Adrenal gland (tissue), 12 donors: ENCODE results near the gene ARHGAP44. TPM values are rescaled to one million over a fixed set of nuclear protein-coding genes. Genes with fewer than 3 reads are reported as not detected.

Source experiments
- DNase-seq, 7 donors: peaks; one replicate each; pipeline ENCODE4 v3.0.0-alpha.2; 2019 to 2020
- H3K27ac ChIP-seq, 5 donors: fragments of 200-600 bp; sonication (generic) in 4 of 5; 1 replicate in 3 of 5; 2 replicates in 2 of 5; pipeline versions ENCODE4 v1.5.1 to v1.8.0; 2016 to 2020; ENCODE audit warnings: mild to moderate bottlenecking in 1 of 5
- H3K27me3 ChIP-seq: fragments of 200-600 bp; 2 replicates; pipeline ENCODE4 v1.8.0; 2021
- H3K36me3 ChIP-seq, 2 donors: fragments of 200-600 bp; replicated peaks in 1 of 2; 1 replicate in 1 of 2; 2 replicates in 1 of 2; pipeline versions ENCODE4 v1.5.1 to v1.8.0; 2018 to 2022
- H3K4me1 ChIP-seq, 2 donors: fragments of 200-600 bp; replicated peaks in 1 of 2; 1 replicate in 1 of 2; 2 replicates in 1 of 2; pipeline versions ENCODE4 v1.5.1 to v1.8.0; 2018 to 2021
- H3K4me3 ChIP-seq, 4 donors: fragments of 200-600 bp; sonication (generic) in 3 of 4; one replicate each; pipeline ENCODE4 v1.5.1; 2016 to 2018
- H3K9me3 ChIP-seq, 3 donors: fragments of 200-600 bp; sonication (generic) in 1 of 3; replicated peaks in 1 of 3; 1 replicate in 2 of 3; 2 replicates in 1 of 3; pipeline versions ENCODE4 v1.5.1 to v1.8.0; 2016 to 2021
- POLR2A ChIP-seq, 2 donors: fragments of 450-650 bp; IDR thresholded peaks; one replicate each; pipeline ENCODE4 v1.6.1; 2017; ENCODE audit warnings: antibody characterized with exemption in 2 of 2, mild to moderate bottlenecking in 2 of 2, moderate library complexity in 1 of 2
- WGBS, 4 donors: extraction: QIAGEN DNeasy Blood & Tissue Kit in 2 of 4; methylation state at CpG; one replicate each; pipeline versions ENCODE4 v1.1.5 to v1.1.7; 2013 to 2017; 5-methylcytosine and 5-hydroxymethylcytosine counted together
- intact Hi-C, 2 donors: fragments of 100-400 bp; cut with DNase I; formaldehyde crosslinking; loops; one replicate each; pipeline versions ENCODE4 v1.14.1 to v1.15.0; 2022 to 2023
- polyA plus RNA-seq, 3 donors: library from polyadenylated mRNA; stranded (reverse); fragments of 200-250 nt in 2 of 3; fragments of 350-450 nt in 1 of 3; fragmentation: Illumina TruSeq in 1 of 3; extraction: RNeasy Lipid Tissue Mini Kit (QIAGEN cat#74804) in 1 of 3; gene quantifications; one replicate each; pipeline ENCODE4 v1.2.3, GENCODE V29; 2013 to 2014
- total RNA-seq, 9 donors: library from RNA; depleted of rRNA in 4 of 9; stranded (reverse); fragments of >200 nt in 4 of 9; fragments of 120-200 nt in 1 of 9; fragmentation: NEBNext Ultra II Directional in 1 of 9; extraction: Animal tissue kit (Norgen Biotek cat#: 25700) in 1 of 9; gene quantifications; one replicate each; pipeline versions ENCODE4 v1.1.0 to v1.2.4, GENCODE V29; 2013 to 2023
- TF ChIP-seq, protein P1 (sequence below), 6 experiments: fragments of 450-650 bp in 4 of 6; fragments of 200-600 bp in 2 of 6; sonication (generic) in 1 of 6; IDR thresholded peaks; 1 replicate in 5 of 6; 2 replicates in 1 of 6; pipeline versions ENCODE4 v1.5.1 to v1.8.0; 2016 to 2021; ENCODE audit warnings: antibody characterized with exemption in 6 of 6, mild to moderate bottlenecking in 2 of 6, moderate library complexity in 1 of 6
- donor health status: healthy with polysubstance abuse.
- donor health status: Bipolar disorder and iron deficiency.
- donor health status: DM: yes; HTN: yes; CAD: no.
- donor health status: DM: no; HTN: no; CAD: no.
- donor health status: DM: no; HTN: no; CAD: no.
- donor health status: DM: yes; HTN: yes; CAD: no.

ARHGAP44 gene
- total and polyA plus RNA-seq, 12 donors = 1.1 to 45.2 (median 2.6) TPM

DNA sequence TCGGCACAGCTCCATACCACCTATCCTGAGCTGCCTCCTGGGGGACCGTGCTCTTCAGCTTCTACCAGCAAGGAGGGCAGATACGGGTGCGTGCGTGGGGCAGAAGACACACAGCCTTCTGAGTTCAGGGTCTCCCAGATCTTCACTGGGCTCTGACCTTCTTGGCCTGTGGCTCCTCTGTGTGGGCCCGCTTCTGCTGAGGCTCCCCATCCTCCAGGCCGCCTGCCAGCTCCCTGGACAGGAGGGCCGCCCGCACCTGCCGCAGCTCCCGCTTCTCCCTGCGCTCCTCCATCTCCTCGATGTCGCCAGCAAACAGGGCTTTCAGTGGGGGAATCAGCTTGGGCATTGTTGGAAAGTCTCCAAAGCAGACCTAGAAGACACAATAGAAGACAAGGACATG is 203.4 kb downstream of the ARHGAP44 start:
- Histone ChIP-seq H3K27ac (no peak overlapping the region), H3K27me3 (no peaks in the 10 kb centered on the region), H3K4me1 (no peaks in the 10 kb centered on the region), H3K9me3 (no peaks in the 10 kb centered on the region), H3K36me3 (peaks cover 0 to 69% of the 10 kb centered on the region in 2 donors), H3K4me3 (no peak overlapping the region)
- peak in 1 of 7 donors; percentile 8 for DNase-seq
- intact Hi-C loops = no loop called here
- TF ChIP-seq, protein P1, sequence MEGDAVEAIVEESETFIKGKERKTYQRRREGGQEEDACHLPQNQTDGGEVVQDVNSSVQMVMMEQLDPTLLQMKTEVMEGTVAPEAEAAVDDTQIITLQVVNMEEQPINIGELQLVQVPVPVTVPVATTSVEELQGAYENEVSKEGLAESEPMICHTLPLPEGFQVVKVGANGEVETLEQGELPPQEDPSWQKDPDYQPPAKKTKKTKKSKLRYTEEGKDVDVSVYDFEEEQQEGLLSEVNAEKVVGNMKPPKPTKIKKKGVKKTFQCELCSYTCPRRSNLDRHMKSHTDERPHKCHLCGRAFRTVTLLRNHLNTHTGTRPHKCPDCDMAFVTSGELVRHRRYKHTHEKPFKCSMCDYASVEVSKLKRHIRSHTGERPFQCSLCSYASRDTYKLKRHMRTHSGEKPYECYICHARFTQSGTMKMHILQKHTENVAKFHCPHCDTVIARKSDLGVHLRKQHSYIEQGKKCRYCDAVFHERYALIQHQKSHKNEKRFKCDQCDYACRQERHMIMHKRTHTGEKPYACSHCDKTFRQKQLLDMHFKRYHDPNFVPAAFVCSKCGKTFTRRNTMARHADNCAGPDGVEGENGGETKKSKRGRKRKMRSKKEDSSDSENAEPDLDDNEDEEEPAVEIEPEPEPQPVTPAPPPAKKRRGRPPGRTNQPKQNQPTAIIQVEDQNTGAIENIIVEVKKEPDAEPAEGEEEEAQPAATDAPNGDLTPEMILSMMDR (IDR thresholded peaks at IDR 0.05) = no peak
- TF ChIP-seq POLR2A (IDR thresholded peaks at IDR 0.05) = no peak
- WGBS, 4 donors = 96 to 97% (median 96%) methylated on average over 10 to 14 of the region's 14 CpGs

DNA sequence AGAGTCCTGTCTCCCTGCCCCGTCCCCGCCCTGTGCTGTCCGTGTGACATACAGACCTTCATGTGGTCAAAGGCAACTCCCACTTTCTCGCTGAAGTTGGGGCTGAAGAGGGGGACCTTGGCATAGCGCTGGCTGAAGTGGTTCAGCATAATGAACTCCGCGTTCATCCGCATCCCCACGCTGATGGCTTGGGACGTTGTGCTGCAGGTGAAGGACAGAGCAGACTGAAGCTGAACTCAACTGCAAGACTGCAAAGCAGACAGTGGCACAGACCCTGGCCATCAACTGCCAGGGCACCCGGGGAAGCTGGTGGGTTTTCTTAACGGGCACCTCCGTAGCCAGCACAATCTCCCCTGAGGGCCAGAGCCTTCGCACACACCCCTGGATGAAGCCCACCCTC is 204.3 kb downstream of the ARHGAP44 start:
- no peak for DNase-seq
- no peaks in the 10 kb centered on the region for H3K4me1 ChIP-seq
- peaks cover 0 to 78% of the 10 kb centered on the region in 2 donors for H3K36me3 ChIP-seq
- TF ChIP-seq POLR2A (IDR thresholded peaks at IDR 0.05) = no peak
- TF ChIP-seq, protein P1 (IDR thresholded peaks at IDR 0.05) = no peak
- no peak overlapping the region for H3K4me3 ChIP-seq
- H3K27me3 ChIP-seq = no peaks in the 10 kb centered on the region
- 92 to 95% (median 93%) methylated on average over 13 to 14 of the region's 14 CpGs for WGBS, 4 donors
- intact Hi-C loops = no loop called here
- no peak overlapping the region for H3K27ac ChIP-seq
- no peaks in the 10 kb centered on the region for H3K9me3 ChIP-seq

DNA sequence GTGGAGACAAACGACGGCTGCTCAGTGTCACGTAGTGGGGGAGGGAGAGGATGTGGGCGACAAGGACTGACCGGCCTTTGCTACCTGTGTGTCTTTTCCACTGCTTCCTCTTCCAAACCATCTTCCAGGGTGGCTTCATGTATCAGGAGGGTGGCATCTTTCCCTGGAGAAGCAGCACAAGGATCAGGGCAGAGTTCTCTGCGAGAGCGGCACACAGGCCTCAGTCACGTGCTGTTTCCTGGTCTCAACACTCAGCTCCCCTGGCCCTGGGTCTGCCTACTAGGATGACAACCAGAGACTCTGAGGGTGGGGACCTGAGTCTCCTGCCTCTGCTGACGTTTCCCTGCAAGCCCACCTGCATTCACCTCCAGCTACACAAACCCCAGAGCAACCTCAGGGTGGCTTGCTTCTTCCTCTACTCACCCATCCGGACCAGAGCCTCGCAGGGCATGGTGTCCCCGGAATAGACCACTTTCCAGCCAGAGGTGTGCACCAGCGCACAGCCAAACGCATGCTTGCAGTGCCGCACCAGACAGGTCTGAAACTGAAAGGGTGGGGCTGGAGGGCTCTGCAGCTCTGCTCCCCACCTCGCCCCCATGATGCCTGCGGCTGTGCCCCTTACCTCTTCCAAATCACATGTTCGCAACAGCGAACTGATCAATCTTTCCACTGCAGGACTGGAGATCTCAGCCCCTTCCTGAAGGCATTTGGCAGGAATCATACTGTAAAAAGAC is 205.2 kb downstream of the ARHGAP44 start:
- intact Hi-C loops = no loop called here
- no peak for TF ChIP-seq POLR2A (IDR thresholded peaks at IDR 0.05)
- TF ChIP-seq, protein P1 (IDR thresholded peaks at IDR 0.05) = no peak
- Histone ChIP-seq H3K36me3 (peaks cover 0 to 87% of the 10 kb centered on the region in 2 donors), H3K4me1 (no peaks in the 10 kb centered on the region), H3K27ac (no peak overlapping the region), H3K9me3 (no peaks in the 10 kb centered on the region), H3K27me3 (no peaks in the 10 kb centered on the region), H3K4me3 (no peak overlapping the region)
- peak in 1 of 7 donors; percentile 1 for DNase-seq
- WGBS, 4 donors = 86 to 91% (median 90%) methylated on average over 14 to 19 of the region's 19 CpGs

DNA sequence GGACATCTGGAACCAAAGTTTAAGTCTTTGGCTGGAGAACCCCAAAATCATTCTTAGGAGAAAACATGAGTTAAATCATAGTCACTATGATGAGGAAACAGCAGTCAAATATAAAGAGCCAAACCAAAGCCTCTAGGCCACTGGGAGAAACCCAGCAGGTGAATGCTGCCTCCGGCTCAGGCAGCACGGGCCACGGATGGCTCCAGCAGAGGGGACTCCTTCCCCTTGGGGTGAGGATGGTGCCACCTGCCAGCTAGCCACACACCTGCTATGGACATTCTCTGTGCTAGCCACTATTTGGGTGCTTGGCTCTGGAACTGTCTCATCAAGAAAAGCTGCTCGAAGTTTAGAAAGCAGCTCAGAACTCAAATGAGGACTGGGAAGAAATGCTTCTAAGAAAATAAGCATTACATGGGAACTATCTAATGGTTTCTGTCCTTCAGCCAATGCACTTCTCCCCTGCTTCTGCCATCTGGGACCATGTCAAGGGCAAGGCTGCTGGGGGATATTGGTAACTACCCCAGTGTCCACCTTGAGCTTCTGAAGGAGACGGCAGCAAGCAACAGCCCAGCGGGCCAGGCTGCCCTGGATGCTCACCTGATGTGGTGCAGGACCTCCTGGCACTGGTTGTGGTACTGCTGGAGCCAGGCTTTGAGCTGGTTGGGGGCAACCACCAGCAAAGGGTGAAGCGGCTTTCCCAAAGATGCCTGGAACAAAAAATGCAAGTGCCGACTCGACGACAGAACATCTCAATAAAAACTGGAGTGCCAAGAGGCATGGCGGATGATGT is 206.0 kb downstream of the ARHGAP44 start:
- Histone ChIP-seq H3K9me3 (no peaks in the 10 kb centered on the region), H3K4me1 (no peaks in the 10 kb centered on the region), H3K36me3 (peaks cover 0 to 95% of the 10 kb centered on the region in 2 donors), H3K4me3 (no peak overlapping the region), H3K27me3 (no peaks in the 10 kb centered on the region), H3K27ac (no peak overlapping the region)
- 87 to 95% (median 90%) methylated on average over 10 to 11 of the region's 11 CpGs for WGBS, 4 donors
- TF ChIP-seq POLR2A (IDR thresholded peaks at IDR 0.05) = no peak
- TF ChIP-seq, protein P1 (IDR thresholded peaks at IDR 0.05) = no peak
- DNase-seq = peak in 1 of 7 donors; percentile 11
- intact Hi-C loops = no loop called here
